Transverse colon (tissue), 4 donors: Measurements from ENCODE around the gene FBRS. TPM values are rescaled to one million over a fixed set of nuclear protein-coding genes. Genes with fewer than 3 reads are reported as not detected.

ENCODE experiments used
- DNase-seq: peaks from one replicate; pipeline ENCODE4 v3.0.0-alpha.2; 2019
- H3K27ac ChIP-seq, 4 donors: fragments of 200-600 bp; sonication (generic); 2 replicates each; pipeline ENCODE4 v1.5.1; 2016 to 2018; ENCODE audit warnings: inconsistent platforms in 4 of 4
- H3K27me3 ChIP-seq: fragments of 200-600 bp; sonication (generic); 2 replicates; pipeline ENCODE4 v1.5.1; 2017; ENCODE audit warnings: inconsistent platforms
- H3K36me3 ChIP-seq, 4 donors: fragments of 200-600 bp; sonication (generic); 2 replicates each; pipeline ENCODE4 v1.5.1; 2017 to 2019; ENCODE audit warnings: inconsistent platforms in 4 of 4
- H3K4me1 ChIP-seq, 4 donors: fragments of 200-600 bp; sonication (generic); 2 replicates each; pipeline ENCODE4 v1.5.1; 2017 to 2020; ENCODE audit warnings: inconsistent platforms in 4 of 4
- H3K4me3 ChIP-seq, 4 donors: fragments of 200-600 bp; sonication (generic); 1 replicate in 1 of 4; 2 replicates in 3 of 4; pipeline versions ENCODE4 v1.5.1 to v1.6.1; 2017 to 2019; ENCODE audit warnings: inconsistent platforms in 4 of 4
- H3K9me3 ChIP-seq, 2 donors: fragments of 200-600 bp; sonication (generic); 2 replicates each; pipeline ENCODE4 v1.5.1; 2017 to 2019; ENCODE audit warnings: inconsistent platforms in 2 of 2
- CTCF ChIP-seq, 5 experiments: fragments of 200-600 bp in 3 of 5; fragments of 450-650 bp in 2 of 5; sonication (generic) in 3 of 5; IDR thresholded peaks; 1 replicate in 2 of 5; 2 replicates in 3 of 5; pipeline ENCODE4 v1.5.1; 2016 to 2017; ENCODE audit warnings: antibody characterized with exemption in 5 of 5, inconsistent platforms in 3 of 5, mild to moderate bottlenecking in 2 of 5, moderate library complexity in 1 of 5
- EP300 ChIP-seq: sonication (generic); formaldehyde crosslinking; IDR thresholded peaks from one replicate; pipeline ENCODE4 v1.6.1; 2017; ENCODE audit warnings: antibody characterized with exemption, low read depth
- POLR2A ChIP-seq: fragments of 450-650 bp; IDR thresholded peaks from one replicate; pipeline ENCODE4 v1.6.1; 2016; ENCODE audit warnings: antibody characterized with exemption, mild to moderate bottlenecking, moderate library complexity
- POLR2AphosphoS5 ChIP-seq, 3 donors: sonication (generic); formaldehyde crosslinking; IDR thresholded peaks; one replicate each; pipeline ENCODE4 v1.6.1; 2016; ENCODE audit warnings: antibody characterized with exemption in 3 of 3
- WGBS, 2 donors: methylation state at CpG; one replicate each; pipeline ENCODE4 v1.1.5; 2018; ENCODE audit warnings: low coverage in 1 of 2; 5-methylcytosine and 5-hydroxymethylcytosine counted together
- in situ Hi-C, 4 donors: fragments of 200-750 bp; cut with MboI; loops; one replicate each; pipeline versions ENCODE4 v1.15.0 to v1.15.1; 2017; ENCODE audit warnings: low sequenced_read_pairs in 3 of 4, low pct_ligation_motif_present in 1 of 4, low pct_unique_long_range_greater_than_20kb in 1 of 4
- intact Hi-C: fragments of 100-400 bp; cut with DNase I; formaldehyde crosslinking; loops from one replicate; pipeline ENCODE4 v1.15.1; 2023; ENCODE audit warnings: low total_unique reads
- total RNA-seq, 4 donors: library from RNA; depleted of rRNA; stranded (reverse); fragments of >200 nt; gene quantifications; one replicate each; pipeline ENCODE4 v1.1.0, GENCODE V29; 2016

FBRS gene
- total RNA-seq, 4 donors from 2014 or later: 54.6 to 114 (median 73.1) TPM

DNA sequence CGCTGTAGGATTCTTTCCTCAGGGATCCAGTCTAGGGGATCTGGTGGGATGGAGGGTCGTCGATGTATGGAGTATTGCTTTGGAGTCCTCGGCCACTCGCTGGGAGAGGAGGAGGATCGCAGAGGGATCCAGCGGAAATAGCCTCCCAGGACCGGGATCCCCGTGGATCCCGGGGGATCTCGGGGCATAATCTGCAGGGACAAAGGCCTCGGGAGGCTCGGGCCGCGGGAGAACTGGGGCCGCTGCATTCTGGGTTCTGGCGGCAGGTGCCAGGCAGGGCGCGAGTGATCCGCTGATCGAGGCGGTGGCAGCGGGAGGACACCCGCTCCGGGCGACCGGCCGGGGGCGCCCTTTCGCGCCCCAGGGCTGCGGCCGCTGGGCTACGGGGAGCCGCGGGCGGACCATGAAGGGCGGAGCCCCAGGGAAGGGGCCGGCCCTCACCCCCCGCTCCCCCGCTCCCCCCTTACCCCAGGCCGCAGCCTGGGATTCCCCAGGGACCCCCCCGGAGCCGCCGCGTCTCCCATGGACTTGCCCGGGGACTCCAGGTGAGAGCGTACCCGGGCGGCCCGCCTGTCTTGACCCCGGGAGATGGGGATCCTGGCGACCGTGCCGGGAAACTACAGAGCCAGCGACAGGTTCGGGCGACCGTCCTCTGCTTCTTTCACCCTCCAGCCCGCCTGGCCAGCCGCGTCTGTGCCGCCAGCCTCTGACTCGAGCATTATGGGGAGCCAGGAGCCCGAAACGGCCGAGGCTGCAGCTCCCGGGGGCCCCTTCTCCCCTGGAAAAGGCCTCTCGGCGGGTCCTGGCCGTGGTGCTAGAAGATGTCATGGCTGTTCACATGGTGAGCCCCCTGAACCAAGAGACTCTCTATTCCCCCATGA, 6.9 kb upstream of the FBRS start:
- Histone ChIP-seq H3K4me3 (peak overlapping the region; percentile 77 to 97 (median 85)), H3K9me3 (no peaks in the 10 kb centered on the region), H3K27me3 (no peaks in the 10 kb centered on the region), H3K27ac (peak overlapping the region; percentile 97 to 100 (median 98)), H3K4me1 (peaks cover 4 to 26% (median 20%) of the 10 kb centered on the region in 4 donors), H3K36me3 (peaks cover 0 to 33% (median 8%) of the 10 kb centered on the region in 4 donors)
- DNase-seq: peak; percentile 80
- no peak for TF ChIP-seq EP300
- TF ChIP-seq POLR2A: peak; percentile 38
- peak in 2 of 3 donors; percentile 41 to 51 for TF ChIP-seq POLR2AphosphoS5 (IDR thresholded peaks at IDR 0.05)
- TF ChIP-seq CTCF (IDR thresholded peaks at IDR 0.05): peak; percentile 39 to 81 (median 66)
- 1% methylated on average over 41 of the region's 71 CpGs; no CpG with 5 or more reads in 1 of the 2 donors for WGBS, 2 donors
- intact Hi-C loops: no loop called here
- in situ Hi-C loops: no loop called here

DNA sequence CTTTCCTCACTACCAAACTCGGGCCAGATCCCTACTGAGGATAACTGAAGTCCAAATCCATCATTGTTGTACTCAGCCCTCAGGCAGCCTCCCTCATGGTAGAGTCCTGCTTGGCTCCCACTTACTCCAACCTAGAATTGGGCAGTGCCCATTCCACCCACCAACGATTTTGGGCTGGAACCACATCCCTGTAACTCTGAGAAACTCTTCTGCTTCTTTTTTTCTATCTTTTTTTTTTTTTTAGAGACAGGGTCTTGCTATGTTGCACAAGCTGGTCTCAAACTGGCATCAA, 6.3 kb upstream of the FBRS start:
- no peak for TF ChIP-seq CTCF (IDR thresholded peaks at IDR 0.05)
- no peak for TF ChIP-seq EP300
- TF ChIP-seq POLR2AphosphoS5 (IDR thresholded peaks at IDR 0.05): no peak
- no peak for TF ChIP-seq POLR2A
- DNase-seq: no peak
- 12 to 22% methylated on average over 1 to 2 of the region's 2 CpGs for WGBS, 2 donors
- H3K4me3 ChIP-seq: peak overlapping the region; percentile 77 to 97 (median 85)
- H3K27ac ChIP-seq: peak overlapping the region; percentile 97 to 100 (median 98)
- in situ Hi-C loops: no loop called here
- no peaks in the 10 kb centered on the region for H3K27me3 ChIP-seq
- H3K36me3 ChIP-seq: peaks cover 0 to 33% (median 8%) of the 10 kb centered on the region in 4 donors
- H3K9me3 ChIP-seq: no peaks in the 10 kb centered on the region
- peaks cover 9 to 32% (median 26%) of the 10 kb centered on the region in 4 donors for H3K4me1 ChIP-seq
- intact Hi-C loops: no loop called here

GRCh38 chr16:30652718-30653117, 5.5 kb upstream of the FBRS start:
- WGBS, 2 donors: 93% methylated on average over 18 of the region's 18 CpGs; no CpG with 5 or more reads in 1 of the 2 donors
- peaks cover 15 to 39% (median 33%) of the 10 kb centered on the region in 4 donors for H3K4me1 ChIP-seq

More at GRCh38 chr16:30652718-30653117, 5.5 kb upstream of the FBRS start:
- in situ Hi-C loops: no loop called here
- peaks cover 0 to 33% (median 8%) of the 10 kb centered on the region in 4 donors for H3K36me3 ChIP-seq
- no peak for DNase-seq
- TF ChIP-seq POLR2A (no peak), POLR2AphosphoS5 (IDR thresholded peaks at IDR 0.05) (no peak), EP300 (no peak), CTCF (IDR thresholded peaks at IDR 0.05) (no peak)
- no peaks in the 10 kb centered on the region for H3K27me3 ChIP-seq
- H3K9me3 ChIP-seq: no peaks in the 10 kb centered on the region
- H3K27ac ChIP-seq: peak overlapping the region in 1 of 4 donors; percentile 97
- H3K4me3 ChIP-seq: no peak overlapping the region
- intact Hi-C loops: no loop called here
